GM23338 (cell line): Measurements from ENCODE around the gene GRM6. TPM values are rescaled to one million over a fixed set of nuclear protein-coding genes. Genes with fewer than 3 reads are reported as not detected.

Source experiments
- ATAC-seq: fragments of 200-7000 bp; cut with Tn5 transposase; 3 replicates; pipeline ENCODE4 v1.9.1; 2020
- DNase-seq: peaks from one replicate; pipeline ENCODE4 v3.0.0-alpha.2; 2015; ENCODE audit warnings: low spot score
- H2AFZ ChIP-seq: fragments of 200-600 bp; sonication (generic); 2 replicates; pipeline ENCODE4 v1.8.0; 2016; ENCODE audit warnings: antibody characterized with exemption, mild to moderate bottlenecking, moderate library complexity
- H3F3A ChIP-seq: fragments of 200-600 bp; sonication (generic); replicated peaks from 2 replicates; pipeline ENCODE4 v1.8.0; 2017; ENCODE audit warnings: antibody characterized with exemption, mixed run types, low read depth
- H3K27ac ChIP-seq: fragments of 200-600 bp; sonication (generic); 2 replicates; pipeline ENCODE4 v1.6.1; 2016; ENCODE audit warnings: low read depth
- H3K27me3 ChIP-seq: fragments of 200-600 bp; sonication (generic); 2 replicates; pipeline ENCODE4 v1.8.0; 2016; ENCODE audit warnings: mild to moderate bottlenecking, mixed run types, moderate library complexity; ENCODE audit not compliant: insufficient read depth
- H3K36me3 ChIP-seq: fragments of 200-600 bp; sonication (generic); 2 replicates; pipeline ENCODE4 v1.8.0; 2016; ENCODE audit warnings: mild to moderate bottlenecking; ENCODE audit not compliant: insufficient read depth
- H3K4me1 ChIP-seq: fragments of 200-600 bp; sonication (generic); 2 replicates; pipeline ENCODE4 v1.8.0; 2016; ENCODE audit warnings: mild to moderate bottlenecking, moderate library complexity; ENCODE audit not compliant: insufficient read depth
- H3K4me2 ChIP-seq: fragments of 200-600 bp; sonication (generic); 2 replicates; pipeline ENCODE4 v1.7.1; 2017; ENCODE audit warnings: mixed run types
- H3K4me3 ChIP-seq: fragments of 200-600 bp; sonication (generic); 2 replicates; pipeline ENCODE4 v1.6.1; 2016; ENCODE audit warnings: mixed run types
- H3K79me2 ChIP-seq: fragments of 200-600 bp; sonication (generic); replicated peaks from 2 replicates; pipeline ENCODE4 v1.8.0; 2017; ENCODE audit warnings: mild to moderate bottlenecking; ENCODE audit not compliant: insufficient read depth
- H3K9me2 ChIP-seq: fragments of 200-600 bp; sonication (generic); 2 replicates; pipeline ENCODE4 v1.8.0; 2017; ENCODE audit not compliant: insufficient read depth
- H4K20me1 ChIP-seq: fragments of 200-600 bp; sonication (generic); replicated peaks from 2 replicates; pipeline ENCODE4 v1.8.0; 2017; ENCODE audit warnings: mild to moderate bottlenecking; ENCODE audit not compliant: insufficient read depth
- H3K27ac Mint-ChIP-seq: 2 replicates; pipeline ENCODE4 v1.8.0; 2020; ENCODE audit warnings: inconsistent platforms, mild to moderate bottlenecking, moderate library complexity, mixed read lengths
- H3K27me3 Mint-ChIP-seq: 3 replicates; pipeline ENCODE4 v1.8.0; 2022; ENCODE audit warnings: low read depth, mild to moderate bottlenecking, moderate library complexity, mixed read lengths, inconsistent platforms; ENCODE audit not compliant: insufficient read depth, poor library complexity
- H3K36me3 Mint-ChIP-seq: 3 replicates; pipeline ENCODE4 v1.8.0; 2021; ENCODE audit warnings: low read depth, mild to moderate bottlenecking, inconsistent platforms, moderate library complexity, mixed read lengths
- H3K4me1 Mint-ChIP-seq: 3 replicates; pipeline ENCODE4 v1.8.0; 2020; ENCODE audit warnings: mild to moderate bottlenecking, inconsistent platforms, mixed read lengths
- H3K4me3 Mint-ChIP-seq: 3 replicates; pipeline ENCODE4 v1.8.0; 2021; ENCODE audit warnings: moderate library complexity, mild to moderate bottlenecking, inconsistent platforms, mixed read lengths
- H3K9me3 Mint-ChIP-seq: 3 replicates; pipeline ENCODE4 v1.8.0; 2020; ENCODE audit warnings: moderate library complexity, mild to moderate bottlenecking, inconsistent platforms, mixed read lengths
- CTCF ChIP-seq, 2 experiments: fragments of 200-600 bp in 1 of 2; sonication (generic) in 1 of 2; conservative IDR thresholded peaks; 2 replicates each; pipeline versions ENCODE4 v1.5.1 to v1.6.1; 2016 to 2017; ENCODE audit warnings: antibody characterized with exemption in 2 of 2, low read depth in 2 of 2, mild to moderate bottlenecking in 2 of 2, moderate library complexity in 1 of 2
- ETS1 ChIP-seq: IDR thresholded peaks from 2 replicates; pipeline ENCODE4 v1.6.1; 2016; ENCODE audit warnings: antibody characterized with exemption
- JUNB ChIP-seq: IDR thresholded peaks from one replicate; pipeline ENCODE4 v1.6.1; 2016; ENCODE audit warnings: antibody characterized with exemption; ENCODE audit not compliant: unreplicated experiment
- POLR2AphosphoS5 ChIP-seq: IDR thresholded peaks from 2 replicates; pipeline ENCODE4 v1.6.1; 2016; ENCODE audit warnings: antibody characterized with exemption, low read depth
- STAT1 ChIP-seq: IDR thresholded peaks from one replicate; pipeline ENCODE4 v1.6.1; 2016; ENCODE audit warnings: antibody characterized with exemption; ENCODE audit not compliant: unreplicated experiment
- ZNF114 ChIP-seq: fragments of 250-450 bp; sonication (Bioruptor Pico); IDR thresholded peaks from 2 replicates; pipeline ENCODE4 v1.5.0; 2020; ENCODE audit warnings: mild to moderate bottlenecking, moderate library complexity
- polyA plus RNA-seq: library from polyadenylated mRNA; unstranded; fragments of >200 nt; fragmentation: Nextera tagmentation; extraction: Ambion mirVana; gene quantifications from 2 replicates; pipeline ENCODE4 v1.2.1, GENCODE V29; 2016
- total RNA-seq: library from RNA; depleted of rRNA; stranded (reverse); fragments of >200 nt; shearing (Covaris generic); gene quantifications from 2 replicates; pipeline ENCODE4 v1.2.3, GENCODE V29; 2014

The GRM6 gene
- total and polyA plus RNA-seq, 2 experiments from 2014 or later = 0.19 TPM; not detected in 1

DNA sequence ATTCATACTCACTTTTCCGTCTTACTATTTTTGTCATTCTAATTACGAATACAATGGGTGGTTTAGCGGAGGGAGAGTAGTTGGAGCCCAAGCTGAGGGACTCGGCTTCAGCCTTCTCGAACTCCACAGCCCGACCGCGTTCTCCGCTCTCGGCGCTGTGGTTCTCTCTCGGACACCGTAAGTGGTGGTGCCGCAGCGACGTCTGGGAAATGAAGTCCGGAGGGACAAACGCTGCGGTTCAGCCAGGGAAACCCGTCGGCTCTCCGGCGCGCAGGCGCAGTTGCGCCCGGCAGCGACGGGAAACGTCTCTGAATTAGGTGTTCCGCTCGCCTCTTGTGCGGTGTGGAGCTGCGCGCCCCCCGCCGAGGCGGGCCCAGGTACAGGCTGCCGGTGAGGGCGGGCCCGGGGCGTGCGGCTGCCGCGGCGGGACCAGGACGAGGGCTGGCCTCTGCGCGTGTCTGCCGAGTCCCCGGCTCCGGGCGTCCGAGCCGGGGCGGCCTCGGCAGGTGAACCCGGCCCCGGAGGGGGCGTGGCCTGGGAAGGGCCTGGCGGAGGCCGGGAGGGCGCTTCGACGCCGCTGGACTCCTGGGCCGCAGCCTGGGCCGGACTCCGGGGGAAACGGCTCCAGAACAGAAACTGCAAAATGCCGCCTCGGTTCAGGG is 28.5 kb upstream of the GRM6 start, which contains the start of gene ZNF879:
ZNF879 (plus strand) TSS at position 277 of the 662 bp plus-strand sequence. CDS start 1,201 bp downstream, outside the sequence.
- Mint-ChIP-seq H3K4me1 (no peaks in the 10 kb centered on the region), H3K27ac (peak within 1 kb of the TSS; percentile 74; the same call in 1 of the 2 replicates), H3K4me3 (peak within 1 kb of the TSS; percentile 84), H3K27me3 (peaks cover 3% of the 10 kb centered on the region), H3K9me3 (peaks cover 65% of the 10 kb centered on the region), H3K36me3 (peaks cover 40% of the 10 kb centered on the region)
- Histone ChIP-seq H3K9me2 (0 out of 2 replicates have a peak, but pooled peaks cover 3% of the 10 kb centered on the region), H3K4me1 (peaks cover 4% of the 10 kb centered on the region; the same call in 1 of the 2 replicates), H4K20me1 (no peaks in the 10 kb centered on the region), H2AFZ (peak within 1 kb of the TSS; percentile 90), H3K36me3 (0 out of 2 replicates have a peak, but pooled peaks cover 6% of the 10 kb centered on the region), H3F3A (no peaks in the 10 kb centered on the region), H3K4me3 (peak within 1 kb of the TSS; percentile 62), H3K4me2 (peak within 1 kb of the TSS; percentile 82), H3K79me2 (no peaks in the 10 kb centered on the region), H3K27ac (no peak within 1 kb of the TSS; the same call in 1 of the 2 replicates), H3K27me3 (no peaks in the 10 kb centered on the region)
- ATAC-seq = peak; percentile 97
- DNase-seq = peak; percentile 98
- TF ChIP-seq POLR2AphosphoS5 = peak; percentile 62; the same call in 1 of the 2 replicates
- peak; percentile 93 for TF ChIP-seq ETS1
- TF ChIP-seq JUNB = no peak
- no peak for TF ChIP-seq ZNF114 (CRISPR knock-in tag)
- no peak for TF ChIP-seq STAT1

- H3K27me3 ChIP-seq = no peaks in the 10 kb centered on the region
- H3K4me3 ChIP-seq = no peak overlapping the region
- ATAC-seq (no peak), DNase-seq (no peak)
- no peaks in the 10 kb centered on the region for H3K4me1 ChIP-seq
- Mint-ChIP-seq H3K4me3 (no peak overlapping the region), H3K9me3 (peaks cover 85% of the 10 kb centered on the region), H3K36me3 (peaks cover 8% of the 10 kb centered on the region; the same call in 2 of the 3 replicates), H3K27me3 (peaks cover 2% of the 10 kb centered on the region), H3K27ac (no peak overlapping the region), H3K4me1 (no peaks in the 10 kb centered on the region)
- H3K79me2 ChIP-seq = no peaks in the 10 kb centered on the region
- H4K20me1 ChIP-seq = no peaks in the 10 kb centered on the region
- H3F3A ChIP-seq = no peaks in the 10 kb centered on the region
- H3K27ac ChIP-seq = no peak overlapping the region
- no peak overlapping the region for H2AFZ ChIP-seq
- H3K4me2 ChIP-seq = no peak overlapping the region
- no peaks in the 10 kb centered on the region for H3K9me2 ChIP-seq
- TF ChIP-seq CTCF (conservative IDR thresholded peaks at IDR 0.05; ENCODE audit: low read depth in 2 of 2) (peak in 1 of 2 experiments; percentile 49; a peak in 3 of 4 replicates), POLR2AphosphoS5 (no peak)
- H3K36me3 ChIP-seq = no peaks in the 10 kb centered on the region; the same call in 1 of the 2 replicates
These were observed 13.5 kb upstream of the GRM6 start for GRCh38 chr5:179008667-179009066.
